ENCODE data around the gene IRX3. TPM values are rescaled to one million over a fixed set of nuclear protein-coding genes. Genes with fewer than 3 reads are reported as not detected.

The IRX3 gene
- 3.1 to 5.2 TPM (median 3.6 TPM) in 5 replicates for total RNA-seq (2022; extraction: Qiagen RNA extraction; ENCODE audit: low read depth)

DNA sequence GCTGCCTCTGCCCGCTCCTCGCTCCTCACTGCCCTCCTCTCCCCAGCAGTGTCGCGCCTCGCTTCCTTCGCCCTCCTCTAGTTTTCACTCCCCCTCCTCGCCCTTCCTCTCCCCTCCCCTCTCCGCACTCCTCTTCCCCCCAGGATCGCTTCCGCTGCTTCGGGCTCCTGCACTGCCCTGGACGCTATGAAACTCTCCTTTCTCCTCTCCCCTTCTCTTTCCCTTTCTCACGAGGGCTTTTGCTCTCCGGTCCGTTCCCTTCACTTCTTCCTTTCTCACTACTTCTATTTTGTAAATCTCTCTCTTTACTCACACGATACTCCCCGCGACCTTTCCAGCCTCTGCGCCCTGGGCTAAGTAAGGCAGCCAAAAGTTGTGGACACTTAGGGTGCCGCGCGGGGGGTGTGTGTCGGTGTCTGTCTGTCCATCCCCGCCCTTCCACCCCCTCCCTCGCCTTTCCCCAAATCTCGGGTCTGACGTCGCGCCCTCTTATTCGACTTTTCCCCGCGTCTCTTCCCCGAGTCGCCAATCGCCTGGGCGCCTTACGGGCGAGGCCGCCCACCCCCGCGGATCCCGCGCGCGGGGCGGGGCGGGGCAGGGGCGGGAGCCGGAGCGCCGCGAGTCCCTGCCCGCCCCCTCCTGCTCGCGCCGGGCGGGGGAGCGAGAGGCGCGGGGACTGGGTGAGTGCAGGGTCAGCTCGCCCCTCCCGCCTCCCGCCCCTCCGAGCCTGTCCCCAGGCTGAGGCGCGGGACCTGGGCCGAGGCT, at the start of gene IRX3:
Gene IRX3, minus strand, starts transcription at position 422 of the 765 bp plus-strand sequence. CDS start 737 bp downstream, outside the sequence.

